Heart left ventricle (tissue), 16 donors: ENCODE measurements around the gene RNF144B. TPM values are rescaled to one million over a fixed set of nuclear protein-coding genes. Genes with fewer than 3 reads are reported as not detected.
"Not testable (repeated sequence)": the region's sequence is repeated elsewhere in the genome, so short reads cannot be mapped to it uniquely, and the experiment has no call there.

ENCODE experiments used
- ATAC-seq, 4 donors: fragments of 200-7000 bp; cut with Tn5 transposase; one replicate each; pipeline ENCODE4 v1.9.1; 2020 to 2022; ENCODE audit warnings: moderate library complexity in 4 of 4, mild to moderate bottlenecking in 3 of 4, moderate number of reproducible peaks in 1 of 4
- DNase-seq, 5 donors: peaks; one replicate each; pipeline ENCODE4 v3.0.0-alpha.2; 2020
- H3K27ac ChIP-seq, 12 donors: fragments of 200-600 bp; sonication (generic) in 4 of 12; one replicate each; pipeline versions ENCODE4 v1.5.0 to v1.8.0; 2016 to 2022; ENCODE audit warnings: mild to moderate bottlenecking in 2 of 12
- H3K27me3 ChIP-seq, 9 donors: fragments of 200-600 bp; sonication (generic) in 2 of 9; one replicate each; pipeline versions ENCODE4 v1.5.1 to v1.8.0; 2016 to 2022; ENCODE audit warnings: mild to moderate bottlenecking in 3 of 9
- H3K36me3 ChIP-seq, 9 donors: fragments of 200-600 bp; sonication (generic) in 2 of 9; one replicate each; pipeline versions ENCODE4 v1.5.0 to v1.8.0; 2018 to 2022; ENCODE audit warnings: mild to moderate bottlenecking in 2 of 9
- H3K4me1 ChIP-seq, 12 donors: fragments of 200-600 bp; sonication (generic) in 4 of 12; one replicate each; pipeline versions ENCODE4 v1.5.0 to v1.8.0; 2016 to 2022; ENCODE audit warnings: mild to moderate bottlenecking in 3 of 12
- H3K4me3 ChIP-seq, 12 donors: fragments of 200-600 bp; sonication (generic) in 4 of 12; one replicate each; pipeline versions ENCODE4 v1.5.0 to v1.8.0; 2017 to 2022; ENCODE audit warnings: mild to moderate bottlenecking in 9 of 12, moderate library complexity in 4 of 12
- H3K9me3 ChIP-seq, 12 donors: fragments of 200-600 bp; sonication (generic) in 4 of 12; one replicate each; pipeline versions ENCODE4 v1.5.0 to v1.8.0; 2016 to 2022; ENCODE audit warnings: mild to moderate bottlenecking in 1 of 12
- POLR2A ChIP-seq, 2 donors: fragments of 450-650 bp; IDR thresholded peaks; one replicate each; pipeline ENCODE4 v1.6.1; 2017; ENCODE audit warnings: antibody characterized with exemption in 2 of 2, mild to moderate bottlenecking in 2 of 2, moderate library complexity in 2 of 2
- WGBS, 4 donors: extraction: QIAGEN DNeasy Blood & Tissue Kit in 2 of 4; methylation state at CpG; one replicate each; pipeline versions ENCODE4 v1.1.5 to v1.1.7; 2013 to 2018; 5-methylcytosine and 5-hydroxymethylcytosine counted together
- intact Hi-C, 10 donors: fragments of 100-400 bp; cut with DNase I; formaldehyde crosslinking; loops; one replicate each; pipeline versions ENCODE4 v1.11.1 to v1.14.2; 2022
- polyA plus RNA-seq, 2 donors: library from polyadenylated mRNA; stranded (reverse); fragments of 200-250 nt; gene quantifications; one replicate each; pipeline ENCODE4 v1.2.3, GENCODE V29; 2013
- total RNA-seq, 9 donors: library from RNA; depleted of rRNA in 2 of 9; stranded (reverse); fragments of >200 nt in 2 of 9; fragmentation: NEBNext Ultra II Directional in 3 of 9; extraction: Animal tissue kit (Norgen Biotek cat#: 25700) in 3 of 9; gene quantifications; one replicate each; pipeline versions ENCODE4 v1.1.0 to v1.2.4, GENCODE V29; 2016 to 2023
- TF ChIP-seq, protein P1 (sequence below), 12 donors: fragments of 200-600 bp; sonication (generic) in 4 of 12; IDR thresholded peaks; one replicate each; pipeline versions ENCODE4 v1.5.0 to v1.8.0; 2018 to 2022; ENCODE audit warnings: antibody characterized with exemption in 12 of 12, mild to moderate bottlenecking in 5 of 12
- donor health status: ischemic (EF 13 %, LVEDD 7.1; RV severe dilation, severe dysfunction).
- donor health status: healthy with polysubstance abuse.
- donor health status: DM: no; HTN: yes; CAD: no.
- donor health status: DM: no; HTN: no; CAD: no.
- donor health status: ischemic (EF 25% LVEDD 6.9; RV normal size, moderate dysfunction).
- donor health status: ischemic (EF 25% LVEDD 5.7; RV mildly dilated, moderate dysfunction).
- donor health status: healthy.
- donor health status: DM: yes; HTN: yes; CAD: no.
- donor health status: ischemic (EF 35%, LVEDD 5.7; RV mildly dilated, moderate dysfunction).
- donor health status: nonischemic (EF 11% LVEDD 7.7; RV severe dilation, severe dysfunction).
- donor health status: DM: yes; HTN: yes; CAD: no.
- donor health status: PGD.
- donor health status: ischemic (EF 29% LVEDD 5.4; RV normal size, mild dysfunction).
- donor health status: nonischemic (EF 23%, LVEDD 6.1; RV moderate dilation, normal function).

RNF144B gene
- total and polyA plus RNA-seq, 11 donors, result 6.1 to 20.7 (median 9.6) TPM

DNA sequence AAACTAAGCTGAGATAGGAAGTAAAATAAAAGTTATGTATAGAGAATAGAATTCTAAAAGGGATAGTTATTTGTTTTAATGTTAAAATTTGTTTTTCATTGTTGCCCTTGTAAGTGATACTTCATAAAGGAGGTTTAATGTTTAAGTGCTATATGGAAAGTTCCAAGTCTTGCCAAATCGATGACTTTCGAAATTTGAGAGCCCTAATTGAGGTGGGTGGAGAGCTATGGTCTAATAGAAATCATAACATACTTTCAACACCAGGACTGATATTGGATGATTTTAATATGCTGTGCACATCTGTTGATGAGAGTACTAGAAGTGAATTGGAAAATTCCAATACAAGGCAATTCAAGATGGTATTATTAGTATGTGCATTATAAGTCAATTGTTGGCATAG is 64.6 kb downstream of the RNF144B start:
- peaks cover 0 to 29% (median 12%) of the 10 kb centered on the region in 12 donors for H3K4me1 ChIP-seq
- H3K27me3 ChIP-seq, result no peaks in the 10 kb centered on the region
- WGBS, 4 donors, result 88 to 95% (median 93%) methylated on average over 2 of the region's 2 CpGs
- no peaks in the 10 kb centered on the region for H3K9me3 ChIP-seq
- no peaks in the 10 kb centered on the region for H3K36me3 ChIP-seq
- DNase-seq (no peak), ATAC-seq (no peak)
- H3K27ac ChIP-seq, result no peak overlapping the region
- TF ChIP-seq, protein P1, sequence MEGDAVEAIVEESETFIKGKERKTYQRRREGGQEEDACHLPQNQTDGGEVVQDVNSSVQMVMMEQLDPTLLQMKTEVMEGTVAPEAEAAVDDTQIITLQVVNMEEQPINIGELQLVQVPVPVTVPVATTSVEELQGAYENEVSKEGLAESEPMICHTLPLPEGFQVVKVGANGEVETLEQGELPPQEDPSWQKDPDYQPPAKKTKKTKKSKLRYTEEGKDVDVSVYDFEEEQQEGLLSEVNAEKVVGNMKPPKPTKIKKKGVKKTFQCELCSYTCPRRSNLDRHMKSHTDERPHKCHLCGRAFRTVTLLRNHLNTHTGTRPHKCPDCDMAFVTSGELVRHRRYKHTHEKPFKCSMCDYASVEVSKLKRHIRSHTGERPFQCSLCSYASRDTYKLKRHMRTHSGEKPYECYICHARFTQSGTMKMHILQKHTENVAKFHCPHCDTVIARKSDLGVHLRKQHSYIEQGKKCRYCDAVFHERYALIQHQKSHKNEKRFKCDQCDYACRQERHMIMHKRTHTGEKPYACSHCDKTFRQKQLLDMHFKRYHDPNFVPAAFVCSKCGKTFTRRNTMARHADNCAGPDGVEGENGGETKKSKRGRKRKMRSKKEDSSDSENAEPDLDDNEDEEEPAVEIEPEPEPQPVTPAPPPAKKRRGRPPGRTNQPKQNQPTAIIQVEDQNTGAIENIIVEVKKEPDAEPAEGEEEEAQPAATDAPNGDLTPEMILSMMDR (IDR thresholded peaks at IDR 0.05), result no peak
- no peak for TF ChIP-seq POLR2A (IDR thresholded peaks at IDR 0.05)
- H3K4me3 ChIP-seq, result no peak overlapping the region
- intact Hi-C loops, result no loop called here

DNA sequence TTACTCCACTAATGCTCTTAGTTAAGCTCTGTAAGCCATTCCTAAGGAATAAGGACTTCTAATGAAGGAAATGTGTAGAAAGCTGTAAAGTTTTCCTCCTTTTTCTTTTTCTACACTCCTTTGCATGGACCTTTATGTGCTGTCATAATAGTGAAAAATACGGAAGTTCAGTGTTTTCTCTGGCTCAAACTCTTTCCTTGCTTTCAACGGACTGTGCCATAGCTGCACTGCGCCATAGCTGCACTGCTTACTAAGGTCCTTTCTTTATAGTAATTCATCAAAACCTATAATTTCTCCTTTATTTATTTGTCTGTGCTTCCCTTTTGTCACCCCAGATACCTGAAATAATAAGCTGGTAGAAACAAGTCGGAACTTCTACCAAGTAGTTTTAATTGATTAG is 67.3 kb downstream of the RNF144B start:
- ATAC-seq (no peak), DNase-seq (no peak)
- H3K4me3 ChIP-seq, result no peak overlapping the region
- peaks cover 0 to 20% (median 10%) of the 10 kb centered on the region in 12 donors for H3K4me1 ChIP-seq
- peaks cover 0 to 15% (median 2%) of the 10 kb centered on the region in 9 donors for H3K36me3 ChIP-seq
- no peak overlapping the region for H3K27ac ChIP-seq
- TF ChIP-seq, protein P1 (IDR thresholded peaks at IDR 0.05), result no peak
- TF ChIP-seq POLR2A (IDR thresholded peaks at IDR 0.05), result no peak
- 68 to 95% (median 75%) methylated on average over 4 of the region's 4 CpGs for WGBS, 4 donors
- H3K9me3 ChIP-seq, result peaks cover 0 to under 1% (median 0%) of the 10 kb centered on the region in 12 donors
- intact Hi-C loops, result no loop called here
- H3K27me3 ChIP-seq, result no peaks in the 10 kb centered on the region

DNA sequence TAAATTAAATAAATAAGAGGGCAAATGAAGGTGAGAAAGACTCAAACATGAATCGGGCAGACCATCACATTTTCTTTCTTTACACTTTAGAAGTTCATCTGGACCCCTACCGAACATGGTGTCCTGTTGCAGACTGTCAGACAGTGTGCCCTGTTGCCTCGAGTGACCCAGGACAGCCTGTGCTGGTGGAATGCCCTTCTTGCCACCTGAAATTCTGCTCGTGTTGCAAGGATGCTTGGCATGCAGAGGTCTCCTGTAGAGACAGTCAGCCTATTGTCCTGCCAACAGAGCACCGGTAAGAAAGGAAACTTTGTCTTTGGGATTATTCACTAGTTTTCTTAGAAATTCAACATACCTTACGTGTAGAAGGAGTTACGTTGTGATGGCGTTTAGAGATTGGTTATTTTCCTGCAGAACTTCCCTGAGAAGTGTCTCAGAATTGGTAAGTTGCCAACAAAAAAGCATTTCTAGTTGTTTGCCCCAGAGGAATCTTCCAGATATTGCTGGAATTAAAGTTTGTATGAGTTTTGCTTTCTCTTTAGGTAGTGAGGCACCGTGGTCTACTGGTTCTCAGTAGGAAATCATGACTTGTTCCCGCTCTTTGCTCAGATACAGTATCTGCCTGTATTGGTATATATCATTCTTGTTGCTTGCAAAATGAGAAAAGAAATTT is 70.1 kb downstream of the RNF144B start:
- ATAC-seq (peak in 1 of 4 donors; percentile 34), DNase-seq (no peak)
- H3K27ac ChIP-seq, result no peak overlapping the region
- peaks cover 0 to 33% (median 14%) of the 10 kb centered on the region in 9 donors for H3K36me3 ChIP-seq
- 59 to 68% (median 62%) methylated on average over 10 of the region's 10 CpGs for WGBS, 4 donors
- peaks cover 0 to 10% (median 2%) of the 10 kb centered on the region in 12 donors for H3K4me1 ChIP-seq
- H3K4me3 ChIP-seq, result peak overlapping the region in 1 of 12 donors; percentile 4
- TF ChIP-seq, protein P1 (IDR thresholded peaks at IDR 0.05), result no peak
- TF ChIP-seq POLR2A (IDR thresholded peaks at IDR 0.05), result no peak
- H3K9me3 ChIP-seq, result peaks cover 0 to 7% (median 0%) of the 10 kb centered on the region in 12 donors
- intact Hi-C loops, result no loop called here
- no peaks in the 10 kb centered on the region for H3K27me3 ChIP-seq

DNA sequence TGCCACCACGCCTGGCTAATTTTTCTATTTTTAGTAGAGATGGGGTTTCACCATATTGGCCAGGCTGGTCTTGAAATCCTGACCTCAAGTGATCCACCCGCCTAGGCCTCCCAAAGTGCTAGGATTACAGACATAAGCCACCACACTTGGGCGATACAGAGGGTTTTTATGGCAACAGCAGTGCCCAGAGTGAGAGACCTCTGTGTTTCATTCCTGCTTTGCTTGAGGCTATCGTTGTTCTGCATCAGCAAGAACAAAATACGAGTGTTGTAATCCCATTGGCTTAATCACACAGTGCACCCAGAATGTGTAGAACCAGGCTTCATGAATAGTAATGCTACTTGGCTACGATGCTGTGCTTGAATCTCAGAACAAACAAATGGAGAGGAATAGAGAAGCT is 70.9 kb downstream of the RNF144B start:
- Histone ChIP-seq H3K36me3 (peaks cover 0 to 40% (median 14%) of the 10 kb centered on the region in 9 donors), H3K4me1 (peaks cover 0 to 10% (median 2%) of the 10 kb centered on the region in 12 donors)
- H3K27ac ChIP-seq, H3K27me3 ChIP-seq, ATAC-seq, H3K4me3 ChIP-seq, DNase-seq, H3K9me3 ChIP-seq, intact Hi-C loops: not testable (repeated sequence)
- 89 to 96% (median 93%) methylated on average over 6 of the region's 6 CpGs for WGBS, 4 donors
